ENCODE data around the gene HSP90AB1.

Gene HSP90AB1

GRCh38 chr6:44269921-44270525 is 23.1 kb downstream of the HSP90AB1 start, which contains the start of gene TMEM151B:
TSS of gene TMEM151B (plus strand) at chr6:44270450. CDS start at chr6:44270743, 293 bp downstream.
- no peak for DNase-seq

- DNase-seq: no peak
These were observed 23.9 kb downstream of the HSP90AB1 start for GRCh38 chr6:44270526-44271405.

GRCh38 chr6:44271406-44271723 is 24.5 kb downstream of the HSP90AB1 start:
- DNase-seq: no peak

- DNase-seq: no peak
These were observed 25.0 kb downstream of the HSP90AB1 start for GRCh38 chr6:44271914-44272313.

- no peak for DNase-seq
These were observed 25.6 kb downstream of the HSP90AB1 start for GRCh38 chr6:44272529-44272928.

GRCh38 chr6:44272999-44273566 is 26.2 kb downstream of the HSP90AB1 start:
- DNase-seq: no peak

GRCh38 chr6:44273617-44274016 is 26.7 kb downstream of the HSP90AB1 start:
- no peak for DNase-seq

GRCh38 chr6:44275271-44275748 is 28.4 kb downstream of the HSP90AB1 start:
- no peak for DNase-seq

- no peak for DNase-seq
These were observed 29.1 kb downstream of the HSP90AB1 start for GRCh38 chr6:44275749-44276648.

GRCh38 chr6:44276667-44277640 is 30.1 kb downstream of the HSP90AB1 start:
- DNase-seq: no peak

- DNase-seq: no peak
These were observed 30.9 kb downstream of the HSP90AB1 start for GRCh38 chr6:44277763-44278162.

GRCh38 chr6:44278315-44278714 is 31.4 kb downstream of the HSP90AB1 start:
- DNase-seq: no peak

GRCh38 chr6:44278774-44279697 is 32.1 kb downstream of the HSP90AB1 start:
- DNase-seq: no peak

- no peak for DNase-seq
These were observed 37.2 kb downstream of the HSP90AB1 start for GRCh38 chr6:44284121-44284520.

GRCh38 chr6:44284867-44285266 is 38.0 kb downstream of the HSP90AB1 start:
- no peak for DNase-seq

GRCh38 chr6:44285552-44286284 is 38.8 kb downstream of the HSP90AB1 start:
- no peak for DNase-seq

GRCh38 chr6:44286285-44286565 is 39.3 kb downstream of the HSP90AB1 start:
- no peak for DNase-seq

- no peak for DNase-seq
These were observed 39.8 kb downstream of the HSP90AB1 start for GRCh38 chr6:44286747-44287146.

- DNase-seq: no peak
These were observed 42.9 kb downstream of the HSP90AB1 start for GRCh38 chr6:44289726-44290260.

- DNase-seq: no peak
These were observed 44.9 kb downstream of the HSP90AB1 start for GRCh38 chr6:44291841-44292240.
